ENCODE data around the gene TSHZ1. TPM values are rescaled to one million over a fixed set of nuclear protein-coding genes. Genes with fewer than 3 reads are reported as not detected.

Gene TSHZ1
- polyA plus RNA-seq, 2 of the 4 experiments (the other 2 are of a cell fraction), result 2.2 to 3.0 TPM

DNA sequence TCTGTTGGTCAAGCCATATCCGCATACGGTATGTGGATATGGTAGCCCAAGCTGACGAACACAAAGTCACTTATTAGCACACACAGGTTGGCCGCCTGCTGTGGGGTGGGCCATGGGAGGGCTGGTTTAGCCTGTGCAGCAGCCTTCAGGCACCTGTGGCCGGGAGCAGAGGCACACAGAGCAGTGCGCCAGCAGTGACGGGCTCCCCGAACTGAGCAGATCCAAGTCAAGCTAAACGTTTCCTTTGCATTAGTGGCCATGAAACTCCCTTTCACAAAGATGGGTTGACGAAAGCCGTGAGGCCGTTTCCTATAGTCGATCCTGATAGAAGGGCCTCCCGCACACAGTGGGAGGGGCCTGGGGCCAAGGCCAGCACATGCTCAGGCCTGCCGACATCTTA is 72.1 kb downstream of the TSHZ1 start (continued):
- TF ChIP-seq HOXB13 (CRISPR knock-in tag; IDR thresholded peaks at IDR 0.05; ENCODE audit: low read depth), result no peak
- TF ChIP-seq POLR2A (IDR thresholded peaks at IDR 0.05; ENCODE audit: low read length), result no peak
- TF ChIP-seq POLR2AphosphoS2 (conservative IDR thresholded peaks at IDR 0.05; ENCODE audit: low read length), result no peak

DNA sequence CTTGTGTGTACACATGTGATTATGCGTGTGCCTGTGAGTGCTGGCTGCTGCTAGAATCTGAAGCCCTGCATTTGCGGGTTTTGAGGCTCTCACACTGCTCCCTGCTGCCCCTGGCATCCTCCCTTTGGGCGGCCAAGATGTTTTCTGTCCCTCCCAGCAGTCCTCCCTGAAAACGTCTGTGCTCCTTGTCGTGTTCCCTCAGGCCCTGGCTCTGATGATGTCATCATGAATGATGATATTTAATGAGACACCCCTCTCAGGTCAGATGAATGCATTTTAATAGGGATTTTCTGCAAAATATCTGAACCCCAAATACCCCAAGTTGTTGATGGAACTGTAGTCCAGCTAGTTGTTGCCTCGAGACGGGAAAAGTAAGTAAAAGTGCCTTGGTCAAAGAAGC is 73.1 kb downstream of the TSHZ1 start:
- no peaks in the 10 kb centered on the region for H3K9me3 ChIP-seq
- WGBS (ENCODE audit: missing lambda C conversion rate), result 82% methylated on average over 7 of the region's 7 CpGs
- ChIA-PET POLR2A (no interaction called here), CTCF (no interaction called here)
- no peak for DNase-seq (ENCODE audit: low read depth in 1 of 2, low spot score in 1 of 2)
- H3K4me3 ChIP-seq, result no peak overlapping the region
- TF ChIP-seq RFX5 (IDR thresholded peaks at IDR 0.05) (no peak), EHMT2 (IDR thresholded peaks at IDR 0.05; ENCODE audit: low read depth) (no peak), EHF (CRISPR knock-in tag; IDR thresholded peaks at IDR 0.05) (no peak), HEYL (CRISPR knock-in tag; IDR thresholded peaks at IDR 0.05) (no peak), CEBPB (IDR thresholded peaks at IDR 0.05) (no peak), KDM1A (IDR thresholded peaks at IDR 0.05; ENCODE audit: low read depth) (no peak)
- TF ChIP-seq, protein P1, sequence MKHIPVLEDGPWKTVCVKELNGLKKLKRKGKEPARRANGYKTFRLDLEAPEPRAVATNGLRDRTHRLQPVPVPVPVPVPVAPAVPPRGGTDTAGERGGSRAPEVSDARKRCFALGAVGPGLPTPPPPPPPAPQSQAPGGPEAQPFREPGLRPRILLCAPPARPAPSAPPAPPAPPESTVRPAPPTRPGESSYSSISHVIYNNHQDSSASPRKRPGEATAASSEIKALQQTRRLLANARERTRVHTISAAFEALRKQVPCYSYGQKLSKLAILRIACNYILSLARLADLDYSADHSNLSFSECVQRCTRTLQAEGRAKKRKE (CRISPR knock-in tag; IDR thresholded peaks at IDR 0.05; ENCODE audit: low read depth), result no peak
- H3K27ac ChIP-seq, result no peak overlapping the region
- no peak for FAIRE-seq
- H3K4me1 ChIP-seq, result peaks cover 7% of the 10 kb centered on the region; the same call in 1 of the 3 replicates
- H3K4me2 ChIP-seq, result no peak overlapping the region
- no peak for ATAC-seq

- CTCF ChIA-PET, result no interaction called here
These were observed 74.0 kb downstream of the TSHZ1 start for GRCh38 chr18:75284566-75284965.

More at GRCh38 chr18:75284566-75284965, 74.0 kb downstream of the TSHZ1 start:
- ATAC-seq (no peak), DNase-seq (ENCODE audit: low read depth in 1 of 2, low spot score in 1 of 2) (no peak), FAIRE-seq (no peak)
- WGBS (ENCODE audit: missing lambda C conversion rate), result 97% methylated on average over 8 of the region's 16 CpGs
- no peak overlapping the region for H3K4me2 ChIP-seq
- H3K27ac ChIP-seq, result no peak overlapping the region
- H3K4me3 ChIP-seq, result no peak overlapping the region
- H3K4me1 ChIP-seq, result peaks cover 7% of the 10 kb centered on the region; the same call in 1 of the 3 replicates
- no peaks in the 10 kb centered on the region for H3K9me3 ChIP-seq
- TF ChIP-seq RNF2 (IDR thresholded peaks at IDR 0.05; ENCODE audit: borderline replicate concordance, low read depth) (no peak), CBX2 (IDR thresholded peaks at IDR 0.05; ENCODE audit: borderline replicate concordance, low read depth) (no peak), TFCP2L1 (CRISPR knock-in tag; IDR thresholded peaks at IDR 0.05) (no peak), TP53 (CRISPR knock-in tag; IDR thresholded peaks at IDR 0.05) (no peak), RFX5 (IDR thresholded peaks at IDR 0.05) (no peak), MAFK (IDR thresholded peaks at IDR 0.05; ENCODE audit: partially characterized antibody) (no peak), SMC3 (IDR thresholded peaks at IDR 0.05) (no peak), RAD21 (conservative IDR thresholded peaks at IDR 0.05 in 1 of 2, IDR thresholded peaks at IDR 0.05 in 1 of 2) (no peak), ZFP36 (IDR thresholded peaks at IDR 0.05; ENCODE audit: borderline replicate concordance, partially characterized antibody) (no peak), MAX (IDR thresholded peaks at IDR 0.05) (no peak), POLR2A (IDR thresholded peaks at IDR 0.05; ENCODE audit: low read length) (no peak), KDM1A (IDR thresholded peaks at IDR 0.05; ENCODE audit: low read depth) (no peak), PHF8 (IDR thresholded peaks at IDR 0.05; ENCODE audit: borderline replicate concordance, low read depth) (no peak), HOXB5 (CRISPR knock-in tag; IDR thresholded peaks at IDR 0.05) (no peak)
- TF ChIP-seq, protein P2, sequence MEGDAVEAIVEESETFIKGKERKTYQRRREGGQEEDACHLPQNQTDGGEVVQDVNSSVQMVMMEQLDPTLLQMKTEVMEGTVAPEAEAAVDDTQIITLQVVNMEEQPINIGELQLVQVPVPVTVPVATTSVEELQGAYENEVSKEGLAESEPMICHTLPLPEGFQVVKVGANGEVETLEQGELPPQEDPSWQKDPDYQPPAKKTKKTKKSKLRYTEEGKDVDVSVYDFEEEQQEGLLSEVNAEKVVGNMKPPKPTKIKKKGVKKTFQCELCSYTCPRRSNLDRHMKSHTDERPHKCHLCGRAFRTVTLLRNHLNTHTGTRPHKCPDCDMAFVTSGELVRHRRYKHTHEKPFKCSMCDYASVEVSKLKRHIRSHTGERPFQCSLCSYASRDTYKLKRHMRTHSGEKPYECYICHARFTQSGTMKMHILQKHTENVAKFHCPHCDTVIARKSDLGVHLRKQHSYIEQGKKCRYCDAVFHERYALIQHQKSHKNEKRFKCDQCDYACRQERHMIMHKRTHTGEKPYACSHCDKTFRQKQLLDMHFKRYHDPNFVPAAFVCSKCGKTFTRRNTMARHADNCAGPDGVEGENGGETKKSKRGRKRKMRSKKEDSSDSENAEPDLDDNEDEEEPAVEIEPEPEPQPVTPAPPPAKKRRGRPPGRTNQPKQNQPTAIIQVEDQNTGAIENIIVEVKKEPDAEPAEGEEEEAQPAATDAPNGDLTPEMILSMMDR (IDR thresholded peaks at IDR 0.05), result no peak
- TF ChIP-seq, protein P3, sequence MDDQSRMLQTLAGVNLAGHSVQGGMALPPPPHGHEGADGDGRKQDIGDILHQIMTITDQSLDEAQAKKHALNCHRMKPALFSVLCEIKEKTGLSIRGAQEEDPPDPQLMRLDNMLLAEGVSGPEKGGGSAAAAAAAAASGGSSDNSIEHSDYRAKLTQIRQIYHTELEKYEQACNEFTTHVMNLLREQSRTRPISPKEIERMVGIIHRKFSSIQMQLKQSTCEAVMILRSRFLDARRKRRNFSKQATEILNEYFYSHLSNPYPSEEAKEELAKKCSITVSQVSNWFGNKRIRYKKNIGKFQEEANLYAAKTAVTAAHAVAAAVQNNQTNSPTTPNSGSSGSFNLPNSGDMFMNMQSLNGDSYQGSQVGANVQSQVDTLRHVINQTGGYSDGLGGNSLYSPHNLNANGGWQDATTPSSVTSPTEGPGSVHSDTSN (IDR thresholded peaks at IDR 0.05), result no peak
- TF ChIP-seq, protein P1 (CRISPR knock-in tag; IDR thresholded peaks at IDR 0.05; ENCODE audit: low read depth), result no peak
- POLR2A ChIA-PET, result no interaction called here
